BLaER1 treated with 17β-estradiol and CSF1 and Interleukin-3, amounts not matched to agents 10 nM and 100 nM (cell line): Measurements from ENCODE around the gene EFCAB6.

Experiments used
- H3K27ac ChIP-seq, 11 experiments: shearing (Covaris generic); formaldehyde crosslinking; 2 replicates each; pipeline ENCODE4 v1.8.1; 2022
- H3K27me3 ChIP-seq, 11 experiments: shearing (Covaris generic); formaldehyde crosslinking; 2 replicates each; pipeline ENCODE4 v1.8.1; 2022
- H3K36me3 ChIP-seq, 11 experiments: shearing (Covaris generic); formaldehyde crosslinking; 2 replicates each; pipeline ENCODE4 v1.8.1; 2022
- H3K4me1 ChIP-seq, 10 experiments: shearing (Covaris generic); formaldehyde crosslinking; 2 replicates each; pipeline ENCODE4 v1.8.1; 2022
- H3K4me2 ChIP-seq, 11 experiments: shearing (Covaris generic); formaldehyde crosslinking; 2 replicates each; pipeline ENCODE4 v1.8.1; 2022
- H3K4me3 ChIP-seq, 10 experiments: shearing (Covaris generic); formaldehyde crosslinking; 2 replicates each; pipeline ENCODE4 v1.8.1; 2022
- H3K9ac ChIP-seq, 11 experiments: shearing (Covaris generic); formaldehyde crosslinking; 2 replicates each; pipeline ENCODE4 v1.8.1; 2022
- H3K9me3 ChIP-seq, 11 experiments: shearing (Covaris generic); formaldehyde crosslinking; replicated peaks in 1 of 11; 2 replicates each; pipeline ENCODE4 v1.8.1; 2022
- H4K20me1 ChIP-seq, 11 experiments: shearing (Covaris generic); formaldehyde crosslinking; 2 replicates each; pipeline ENCODE4 v1.8.1; 2022
- Cebpa-rat ChIP-seq, 11 experiments: shearing (Covaris generic); IDR thresholded peaks; 2 replicates each; pipeline ENCODE4 v1.8.1; 2022

The EFCAB6 gene

GRCh38 chr22:43537019-43537585, 275.0 kb downstream of the EFCAB6 start:
- Histone ChIP-seq H3K27ac (no peak overlapping the region), H3K27me3 (no peaks in the 10 kb centered on the region)

GRCh38 chr22:43535741-43536140, 276.4 kb downstream of the EFCAB6 start:
- no peak overlapping the region for H3K9ac ChIP-seq
- H4K20me1 ChIP-seq, result no peaks in the 10 kb centered on the region; a peak in 1 of 22 replicates
- TF ChIP-seq Cebpa-rat (IDR thresholded peaks at IDR 0.05), result no peak
- no peaks in the 10 kb centered on the region for H3K27me3 ChIP-seq
- H3K9me3 ChIP-seq, result no peaks in the 10 kb centered on the region
- no peak overlapping the region for H3K27ac ChIP-seq
- H3K4me1 ChIP-seq, result peaks cover 0 to 4% (median 0%) of the 10 kb centered on the region in 10 experiments; a peak in 1 of 20 replicates
- H3K4me2 ChIP-seq, result no peak overlapping the region
- H3K36me3 ChIP-seq, result no peaks in the 10 kb centered on the region
- no peak overlapping the region for H3K4me3 ChIP-seq

More at GRCh38 chr22:43537019-43537585, 275.0 kb downstream of the EFCAB6 start:
- no peak for TF ChIP-seq Cebpa-rat (IDR thresholded peaks at IDR 0.05)
- no peaks in the 10 kb centered on the region for H3K9me3 ChIP-seq
- H3K4me3 ChIP-seq, result no peak overlapping the region
- no peak overlapping the region; a peak in 1 of 22 replicates for H3K4me2 ChIP-seq
- peaks cover 0 to 4% (median 0%) of the 10 kb centered on the region in 10 experiments; a peak in 1 of 20 replicates for H3K4me1 ChIP-seq
- H4K20me1 ChIP-seq, result no peaks in the 10 kb centered on the region
- H3K36me3 ChIP-seq, result no peaks in the 10 kb centered on the region
- H3K9ac ChIP-seq, result no peak overlapping the region

- no peaks in the 10 kb centered on the region for H3K9me3 ChIP-seq
- H3K4me2 ChIP-seq, result no peak overlapping the region
- no peaks in the 10 kb centered on the region for H3K36me3 ChIP-seq
- H3K4me3 ChIP-seq, result no peak overlapping the region
- H3K27ac ChIP-seq, result no peak overlapping the region
- TF ChIP-seq Cebpa-rat (IDR thresholded peaks at IDR 0.05), result no peak
- H3K4me1 ChIP-seq, result peaks cover 0 to 4% (median 0%) of the 10 kb centered on the region in 10 experiments; a peak in 1 of 20 replicates
- no peaks in the 10 kb centered on the region; a peak in 1 of 22 replicates for H4K20me1 ChIP-seq
- H3K27me3 ChIP-seq, result no peaks in the 10 kb centered on the region
- H3K9ac ChIP-seq, result no peak overlapping the region
These were observed 276.8 kb downstream of the EFCAB6 start for GRCh38 chr22:43535336-43535735.

- H3K4me2 ChIP-seq, result no peak overlapping the region
- H3K4me1 ChIP-seq, result peaks cover 0 to 4% (median 0%) of the 10 kb centered on the region in 10 experiments; a peak in 1 of 20 replicates
- no peaks in the 10 kb centered on the region for H3K36me3 ChIP-seq
- H3K27me3 ChIP-seq, result no peaks in the 10 kb centered on the region
- H3K9me3 ChIP-seq, result no peaks in the 10 kb centered on the region
- no peak overlapping the region for H3K4me3 ChIP-seq
- H3K9ac ChIP-seq, result no peak overlapping the region
- no peaks in the 10 kb centered on the region; a peak in 1 of 22 replicates for H4K20me1 ChIP-seq
- no peak overlapping the region for H3K27ac ChIP-seq
- TF ChIP-seq Cebpa-rat (IDR thresholded peaks at IDR 0.05), result no peak
These were observed 277.2 kb downstream of the EFCAB6 start for GRCh38 chr22:43534916-43535315.

- Histone ChIP-seq H3K9me3 (no peaks in the 10 kb centered on the region), H3K4me3 (no peak overlapping the region), H3K27ac (no peak overlapping the region), H4K20me1 (no peaks in the 10 kb centered on the region; a peak in 1 of 22 replicates), H3K4me2 (no peak overlapping the region), H3K36me3 (no peaks in the 10 kb centered on the region), H3K4me1 (peaks cover 0 to 8% (median 6%) of the 10 kb centered on the region in 10 experiments; a peak in 14 of 20 replicates), H3K27me3 (no peaks in the 10 kb centered on the region), H3K9ac (no peak overlapping the region)
- no peak for TF ChIP-seq Cebpa-rat (IDR thresholded peaks at IDR 0.05)
These were observed 278.3 kb downstream of the EFCAB6 start for GRCh38 chr22:43533656-43534428.

GRCh38 chr22:43533156-43533530, 279.0 kb downstream of the EFCAB6 start:
- H3K9ac ChIP-seq, result no peak overlapping the region
- no peak for TF ChIP-seq Cebpa-rat (IDR thresholded peaks at IDR 0.05)
- no peaks in the 10 kb centered on the region for H3K27me3 ChIP-seq
- H3K4me3 ChIP-seq, result no peak overlapping the region
- peaks cover 0 to 9% (median 8%) of the 10 kb centered on the region in 10 experiments; a peak in 14 of 20 replicates for H3K4me1 ChIP-seq
- H4K20me1 ChIP-seq, result no peaks in the 10 kb centered on the region; a peak in 1 of 22 replicates
- H3K36me3 ChIP-seq, result no peaks in the 10 kb centered on the region
- no peak overlapping the region for H3K4me2 ChIP-seq
- H3K27ac ChIP-seq, result no peak overlapping the region
- no peaks in the 10 kb centered on the region for H3K9me3 ChIP-seq

- H3K9ac ChIP-seq, result no peak overlapping the region
- no peak for TF ChIP-seq Cebpa-rat (IDR thresholded peaks at IDR 0.05)
- no peak overlapping the region for H3K4me3 ChIP-seq
- H3K4me1 ChIP-seq, result peaks cover 0 to 9% (median 8%) of the 10 kb centered on the region in 10 experiments; a peak in 14 of 20 replicates
- H3K36me3 ChIP-seq, result no peaks in the 10 kb centered on the region
- H3K9me3 ChIP-seq, result no peaks in the 10 kb centered on the region
- H3K27me3 ChIP-seq, result no peaks in the 10 kb centered on the region
- H3K27ac ChIP-seq, result no peak overlapping the region
- H3K4me2 ChIP-seq, result no peak overlapping the region
- H4K20me1 ChIP-seq, result no peaks in the 10 kb centered on the region; a peak in 1 of 22 replicates
These were observed 279.6 kb downstream of the EFCAB6 start for GRCh38 chr22:43532301-43533155.

GRCh38 chr22:43531651-43532050, 280.5 kb downstream of the EFCAB6 start:
- no peaks in the 10 kb centered on the region for H3K27me3 ChIP-seq
- H3K36me3 ChIP-seq, result no peaks in the 10 kb centered on the region
- no peak overlapping the region for H3K27ac ChIP-seq
- H3K4me3 ChIP-seq, result no peak overlapping the region
- H3K4me2 ChIP-seq, result no peak overlapping the region
- peaks cover 0 to 9% (median 7%) of the 10 kb centered on the region in 10 experiments; a peak in 14 of 20 replicates for H3K4me1 ChIP-seq
- no peak for TF ChIP-seq Cebpa-rat (IDR thresholded peaks at IDR 0.05)
- H3K9ac ChIP-seq, result no peak overlapping the region
- H3K9me3 ChIP-seq, result no peaks in the 10 kb centered on the region
- no peaks in the 10 kb centered on the region; a peak in 1 of 22 replicates for H4K20me1 ChIP-seq
